Neuron (in vitro differentiated cells): Measurements from ENCODE around the gene TOR1B.

Source experiments
- H2AFZ ChIP-seq: one replicate; pipeline ENCODE4 v1.6.1; 2013; ENCODE audit warnings: low read depth, mild to moderate bottlenecking, inconsistent platforms, low read length, moderate library complexity
- H3K27me3 ChIP-seq: one replicate; pipeline ENCODE4 v1.6.1; 2013; ENCODE audit warnings: low read length; ENCODE audit not compliant: insufficient read depth
- H3K36me3 ChIP-seq: one replicate; pipeline ENCODE4 v1.6.1; 2013; ENCODE audit warnings: low read length; ENCODE audit not compliant: insufficient read depth
- H3K4me1 ChIP-seq: one replicate; pipeline ENCODE4 v1.6.1; 2013; ENCODE audit warnings: low read length; ENCODE audit not compliant: insufficient read depth
- H3K4me3 ChIP-seq: 2 replicates; pipeline ENCODE4 v1.5.1; 2013; ENCODE audit warnings: mild to moderate bottlenecking, low read length, moderate library complexity
- H3K9me3 ChIP-seq: one replicate; pipeline ENCODE4 v1.6.1; 2013; ENCODE audit warnings: low read length

The TOR1B gene

DNA sequence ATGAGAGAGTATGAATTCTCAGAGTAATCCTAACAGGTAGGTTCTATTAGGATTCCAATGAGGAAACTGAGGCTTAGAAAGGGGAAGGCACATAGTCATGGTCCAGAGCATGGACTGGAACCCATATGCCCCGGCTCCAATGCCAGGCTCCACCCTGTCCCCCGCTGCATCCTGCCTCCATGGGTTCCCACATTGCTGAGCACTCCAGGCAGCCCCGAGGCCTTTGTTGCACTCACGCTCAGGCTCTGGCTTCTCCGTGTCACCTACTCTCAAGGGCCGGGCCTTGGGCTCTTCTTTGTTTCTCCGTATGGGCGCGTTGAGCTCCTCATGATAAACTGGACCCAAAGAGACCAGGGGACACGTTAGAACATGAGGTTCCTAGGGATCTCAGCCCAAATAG, 26.0 kb downstream of the TOR1B start:
- H3K36me3 ChIP-seq, result peaks cover 50% of the 10 kb centered on the region

GRCh38 chr9:129832982-129833381, 30.0 kb downstream of the TOR1B start:
- Histone ChIP-seq H3K9me3 (no peaks in the 10 kb centered on the region), H2AFZ (no peak overlapping the region), H3K4me3 (no peak overlapping the region), H3K36me3 (peaks cover 42% of the 10 kb centered on the region), H3K27me3 (no peaks in the 10 kb centered on the region), H3K4me1 (peaks cover 14% of the 10 kb centered on the region)

More for the DNA sequence above, 26.0 kb downstream of the TOR1B start:
- Histone ChIP-seq H3K27me3 (no peaks in the 10 kb centered on the region), H3K4me3 (no peak overlapping the region), H3K9me3 (no peaks in the 10 kb centered on the region), H3K4me1 (peaks cover under 1% of the 10 kb centered on the region), H2AFZ (no peak overlapping the region)

DNA sequence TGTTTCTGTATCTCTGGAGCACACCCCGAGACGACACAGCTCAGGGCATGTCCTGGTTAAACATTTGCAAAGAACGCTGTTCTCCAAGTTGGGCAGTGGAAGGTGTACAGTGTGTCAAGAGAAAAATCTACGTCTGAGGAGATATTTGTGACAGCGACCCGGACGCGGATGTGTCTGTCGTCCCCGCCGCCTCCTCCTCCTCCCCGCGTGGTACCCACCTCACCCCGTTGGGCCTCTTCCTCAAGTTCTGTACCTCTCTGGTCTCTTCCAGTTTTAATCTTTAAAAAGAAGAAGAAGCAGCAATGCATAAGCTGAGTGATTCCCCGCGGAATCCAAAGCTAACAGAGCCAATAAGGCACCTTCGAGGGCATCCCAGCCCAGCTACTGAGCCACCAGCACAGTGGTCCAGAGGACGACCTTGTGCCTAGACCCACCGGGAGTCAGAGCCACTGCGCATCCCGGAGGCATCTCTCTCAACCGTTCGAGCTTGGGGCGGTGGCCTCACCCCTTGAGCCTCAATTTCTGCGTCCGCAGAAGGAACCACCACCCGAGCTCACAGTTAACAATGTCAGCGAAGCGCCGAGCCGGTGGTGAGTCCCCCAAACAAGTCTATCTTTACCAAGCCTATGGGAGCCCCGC, 31.6 kb downstream of the TOR1B start:
- H3K4me1 ChIP-seq, result peaks cover 14% of the 10 kb centered on the region
- peaks cover 29% of the 10 kb centered on the region for H3K36me3 ChIP-seq
- peak overlapping the region; percentile 100 for H2AFZ ChIP-seq
- H3K27me3 ChIP-seq, result no peaks in the 10 kb centered on the region
- H3K9me3 ChIP-seq, result no peaks in the 10 kb centered on the region
- H3K4me3 ChIP-seq, result peak overlapping the region; percentile 92

- H3K27me3 ChIP-seq, result no peaks in the 10 kb centered on the region
- H2AFZ ChIP-seq, result peak within 1 kb of the TSS; percentile 100
- no peaks in the 10 kb centered on the region for H3K9me3 ChIP-seq
- H3K36me3 ChIP-seq, result peaks cover 23% of the 10 kb centered on the region
- H3K4me3 ChIP-seq, result peak within 1 kb of the TSS; percentile 92
- peaks cover 14% of the 10 kb centered on the region for H3K4me1 ChIP-seq
These were observed 32.3 kb downstream of the TOR1B start, which contains the start of the genes C9orf78 and USP20 for GRCh38 chr9:129835128-129835859. Gene C9orf78 (minus strand): TSS chr9:129835275. CDS start chr9:129835221, 54 bp downstream. Gene USP20 (plus strand): TSS chr9:129835458. CDS start chr9:129852556, 17,098 bp downstream.

- Histone ChIP-seq H3K27me3 (no peaks in the 10 kb centered on the region), H3K36me3 (peaks cover 19% of the 10 kb centered on the region), H3K9me3 (no peaks in the 10 kb centered on the region), H3K4me1 (peaks cover 15% of the 10 kb centered on the region), H3K4me3 (peak overlapping the region; percentile 92), H2AFZ (peak overlapping the region; percentile 100)
These were observed 32.9 kb downstream of the TOR1B start for GRCh38 chr9:129835860-129836223.

GRCh38 chr9:129836311-129837007, 33.5 kb downstream of the TOR1B start:
- Histone ChIP-seq H3K4me1 (peaks cover 21% of the 10 kb centered on the region), H3K36me3 (peaks cover 13% of the 10 kb centered on the region), H2AFZ (no peak overlapping the region), H3K27me3 (no peaks in the 10 kb centered on the region), H3K9me3 (no peaks in the 10 kb centered on the region), H3K4me3 (peak overlapping the region; percentile 92)

GRCh38 chr9:129838707-129839259, 35.8 kb downstream of the TOR1B start:
- Histone ChIP-seq H3K4me1 (peaks cover 23% of the 10 kb centered on the region), H3K9me3 (no peaks in the 10 kb centered on the region), H2AFZ (no peak overlapping the region), H3K36me3 (no peaks in the 10 kb centered on the region), H3K4me3 (no peak overlapping the region), H3K27me3 (no peaks in the 10 kb centered on the region)

GRCh38 chr9:129839324-129840023, 36.5 kb downstream of the TOR1B start:
- H3K36me3 ChIP-seq, result no peaks in the 10 kb centered on the region

GRCh38 chr9:129840034-129840433, 37.0 kb downstream of the TOR1B start:
- no peaks in the 10 kb centered on the region for H3K27me3 ChIP-seq
- no peaks in the 10 kb centered on the region for H3K36me3 ChIP-seq
- no peak overlapping the region for H3K4me3 ChIP-seq
- H2AFZ ChIP-seq, result no peak overlapping the region
- H3K9me3 ChIP-seq, result no peaks in the 10 kb centered on the region
- H3K4me1 ChIP-seq, result peaks cover 16% of the 10 kb centered on the region

More at GRCh38 chr9:129839324-129840023, 36.5 kb downstream of the TOR1B start:
- Histone ChIP-seq H3K4me3 (no peak overlapping the region), H2AFZ (no peak overlapping the region), H3K27me3 (no peaks in the 10 kb centered on the region), H3K9me3 (no peaks in the 10 kb centered on the region), H3K4me1 (peaks cover 18% of the 10 kb centered on the region)

GRCh38 chr9:129841071-129841470, 38.1 kb downstream of the TOR1B start:
- peaks cover 14% of the 10 kb centered on the region for H3K4me1 ChIP-seq
- no peaks in the 10 kb centered on the region for H3K9me3 ChIP-seq
- no peaks in the 10 kb centered on the region for H3K27me3 ChIP-seq
- H3K4me3 ChIP-seq, result no peak overlapping the region
- H3K36me3 ChIP-seq, result no peaks in the 10 kb centered on the region
- no peak overlapping the region for H2AFZ ChIP-seq

GRCh38 chr9:129845373-129845772, 42.4 kb downstream of the TOR1B start:
- Histone ChIP-seq H3K4me3 (no peak overlapping the region), H3K27me3 (no peaks in the 10 kb centered on the region), H3K9me3 (no peaks in the 10 kb centered on the region), H3K4me1 (peaks cover 9% of the 10 kb centered on the region), H2AFZ (no peak overlapping the region), H3K36me3 (peaks cover 5% of the 10 kb centered on the region)

DNA sequence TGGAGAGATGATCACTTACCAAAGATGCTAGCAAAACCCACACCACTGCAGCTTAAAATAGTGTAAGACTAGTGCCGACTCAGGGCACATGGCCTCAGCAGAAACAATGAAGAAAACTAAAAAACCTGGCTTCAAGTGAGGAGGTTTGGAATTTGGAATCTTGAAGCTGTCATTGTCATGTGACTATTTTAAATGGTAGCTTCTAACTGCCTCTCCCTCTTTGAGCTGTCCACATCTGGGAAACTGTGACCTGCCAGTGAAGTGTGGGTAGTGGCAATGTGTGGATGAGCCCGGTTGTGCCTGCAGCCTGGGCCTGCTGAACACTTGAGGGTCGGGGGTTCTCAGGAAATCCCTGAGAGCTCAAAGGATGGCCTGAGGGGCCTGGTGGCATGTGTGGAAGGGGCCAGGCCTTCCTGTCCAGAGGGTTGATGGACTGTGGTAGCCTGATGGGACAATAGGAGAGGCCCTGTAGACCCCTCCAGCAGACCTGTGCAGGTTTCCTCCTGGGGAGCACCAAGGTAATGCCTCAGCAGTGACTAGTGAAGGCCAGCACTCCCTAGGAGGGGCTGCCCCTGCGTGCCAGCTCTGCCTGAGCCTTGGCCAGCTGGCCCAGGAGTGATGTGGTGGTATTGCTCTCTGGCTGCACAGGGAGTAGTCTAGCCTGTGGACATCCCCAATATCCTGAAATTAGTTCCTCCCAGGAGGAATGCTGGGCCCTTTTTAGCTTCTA, 45.9 kb downstream of the TOR1B start:
- H2AFZ ChIP-seq, result no peak overlapping the region
- no peaks in the 10 kb centered on the region for H3K9me3 ChIP-seq
- H3K27me3 ChIP-seq, result no peaks in the 10 kb centered on the region
- no peak overlapping the region for H3K4me3 ChIP-seq
- no peaks in the 10 kb centered on the region for H3K4me1 ChIP-seq
- H3K36me3 ChIP-seq, result peaks cover 30% of the 10 kb centered on the region
